ENCODE results near the gene NES. TPM values are rescaled to one million over a fixed set of nuclear protein-coding genes. Genes with fewer than 3 reads are reported as not detected.

The NES gene
- total and polyA plus RNA-seq, 2 experiments from 2014 or later: 25.0 to 95.9 TPM

- no peaks in the 10 kb centered on the region for H3K79me2 ChIP-seq (replicated peaks; ENCODE audit: insufficient read depth)
- H3F3A ChIP-seq (replicated peaks; ENCODE audit: low read depth): peaks cover 12% of the 10 kb centered on the region; the same call in 1 of the 2 replicates
- TF ChIP-seq EZH2phosphoT487 (IDR thresholded peaks at IDR 0.05; ENCODE audit: unreplicated experiment): peak; percentile 35
- peak; percentile 76 for TF ChIP-seq EZH2 (IDR thresholded peaks at IDR 0.05; ENCODE audit: low read depth, unreplicated experiment)
- TF ChIP-seq JUNB (IDR thresholded peaks at IDR 0.05; ENCODE audit: unreplicated experiment): peak; percentile 14
- TF ChIP-seq ETS1 (IDR thresholded peaks at IDR 0.05): no peak
- peak overlapping the region; percentile 74 for H3K4me3 Mint-ChIP-seq
- H3K36me3 Mint-ChIP-seq (ENCODE audit: low read depth): no peaks in the 10 kb centered on the region
- H3K4me2 ChIP-seq: peak overlapping the region; percentile 95
- H3K27me3 ChIP-seq (ENCODE audit: insufficient read depth): peaks cover 79% of the 10 kb centered on the region
- H3K27ac ChIP-seq (ENCODE audit: low read depth): no peak overlapping the region
- H3K27ac Mint-ChIP-seq: no peak overlapping the region
- peak overlapping the region; percentile 78 for H3K4me3 ChIP-seq
- H3K36me3 ChIP-seq (ENCODE audit: insufficient read depth): no peaks in the 10 kb centered on the region; the same call in 1 of the 2 replicates
- H3K27me3 Mint-ChIP-seq (ENCODE audit: insufficient read depth, low read depth, poor library complexity): peaks cover 55% of the 10 kb centered on the region
- peaks cover 6% of the 10 kb centered on the region; the same call in 1 of the 2 replicates for H3K4me1 ChIP-seq (ENCODE audit: insufficient read depth)
- ATAC-seq (peak; percentile 24), DNase-seq (ENCODE audit: low spot score) (peak; percentile 56)
- H3K4me1 Mint-ChIP-seq: peaks cover 4% of the 10 kb centered on the region
- no peaks in the 10 kb centered on the region for H3K9me2 ChIP-seq (ENCODE audit: insufficient read depth)
- no peaks in the 10 kb centered on the region; the same call in 2 of the 3 replicates for H3K9me3 Mint-ChIP-seq
- peak overlapping the region; percentile 76 for H2AFZ ChIP-seq
- H4K20me1 ChIP-seq (replicated peaks; ENCODE audit: insufficient read depth): no peaks in the 10 kb centered on the region
These were observed 52.3 kb downstream of the NES start for GRCh38 chr1:156624814-156625435.

- peak overlapping the region; percentile 74 for H3K4me3 Mint-ChIP-seq
- peak overlapping the region; percentile 95 for H2AFZ ChIP-seq
- no peaks in the 10 kb centered on the region; the same call in 1 of the 2 replicates for H3K36me3 ChIP-seq (ENCODE audit: insufficient read depth)
- H3K79me2 ChIP-seq (replicated peaks; ENCODE audit: insufficient read depth): no peaks in the 10 kb centered on the region
- H4K20me1 ChIP-seq (replicated peaks; ENCODE audit: insufficient read depth): no peaks in the 10 kb centered on the region
- peak; percentile 90 for DNase-seq (ENCODE audit: low spot score)
- H3K9me2 ChIP-seq (ENCODE audit: insufficient read depth): no peaks in the 10 kb centered on the region
- peaks cover 9% of the 10 kb centered on the region for H3K4me1 Mint-ChIP-seq
- peaks cover 80% of the 10 kb centered on the region for H3K27me3 ChIP-seq (ENCODE audit: insufficient read depth)
- peak overlapping the region; percentile 95 for H3K4me2 ChIP-seq
- no peaks in the 10 kb centered on the region for H3K36me3 Mint-ChIP-seq (ENCODE audit: low read depth)
- peaks cover 13% of the 10 kb centered on the region; the same call in 1 of the 2 replicates for H3F3A ChIP-seq (replicated peaks; ENCODE audit: low read depth)
- peaks cover 8% of the 10 kb centered on the region; the same call in 1 of the 2 replicates for H3K4me1 ChIP-seq (ENCODE audit: insufficient read depth)
- H3K9me3 Mint-ChIP-seq: no peaks in the 10 kb centered on the region; the same call in 2 of the 3 replicates
- H3K27ac ChIP-seq (ENCODE audit: low read depth): no peak overlapping the region
- peak; percentile 82 for ATAC-seq
- peak overlapping the region; percentile 78 for H3K4me3 ChIP-seq
- no peak overlapping the region for H3K27ac Mint-ChIP-seq
- peaks cover 57% of the 10 kb centered on the region for H3K27me3 Mint-ChIP-seq (ENCODE audit: insufficient read depth, low read depth, poor library complexity)
- TF ChIP-seq ZNF462 (CRISPR knock-in tag; IDR thresholded peaks at IDR 0.05) (no peak), EZH2phosphoT487 (IDR thresholded peaks at IDR 0.05; ENCODE audit: unreplicated experiment) (no peak), NANOG (IDR thresholded peaks at IDR 0.05; ENCODE audit: borderline replicate concordance) (no peak), CREB1 (CRISPR knock-in tag; IDR thresholded peaks at IDR 0.05; ENCODE audit: low read depth) (peak; percentile 86), POLR2AphosphoS5 (IDR thresholded peaks at IDR 0.05; ENCODE audit: low read depth) (no peak), ETS1 (IDR thresholded peaks at IDR 0.05) (no peak)
These were observed 53.0 kb downstream of the NES start for GRCh38 chr1:156623946-156624813.
